ENCODE measurements around the gene AJAP1. TPM values are rescaled to one million over a fixed set of nuclear protein-coding genes. Genes with fewer than 3 reads are reported as not detected.
A peak's percentile ranks its signal among the peaks of the same experiment; 100 is the strongest.

Gene AJAP1
- total and polyA plus RNA-seq, 12 donors: 0.07 to 2.2 (median 0.44) TPM

DNA sequence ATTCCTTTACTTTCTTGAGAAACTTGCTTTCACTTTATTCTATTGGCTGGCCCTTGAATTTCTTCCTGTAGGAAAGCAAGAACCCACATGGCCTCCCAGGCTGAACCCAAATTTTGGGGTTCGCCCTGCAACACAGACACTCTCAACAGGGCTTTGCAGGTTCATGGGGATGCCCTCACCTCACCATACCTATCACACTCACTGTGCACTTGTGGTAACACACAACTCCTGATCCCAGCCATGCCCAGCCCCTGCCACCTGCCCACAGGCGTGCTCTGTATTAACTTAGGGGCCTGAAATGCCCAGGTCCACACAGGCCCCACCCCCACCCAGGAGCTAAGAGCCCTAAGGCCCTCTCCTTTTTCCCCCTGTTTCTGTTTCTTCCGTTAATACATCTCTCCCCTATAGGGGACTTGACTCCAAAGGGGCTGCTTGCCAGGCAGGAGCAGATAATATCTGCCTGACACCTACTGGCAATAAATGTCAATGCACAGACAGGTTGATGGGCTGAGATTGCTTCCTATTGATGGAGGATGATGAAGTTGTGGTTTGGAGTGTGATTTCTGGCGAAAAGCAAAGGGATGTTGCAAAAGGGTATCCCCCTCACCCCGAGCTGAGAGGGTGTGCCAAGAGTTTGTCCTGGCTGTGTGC, 171.5 kb downstream of the AJAP1 start:
- no peak overlapping the region for H3K27ac ChIP-seq
- no peaks in the 10 kb centered on the region for H3K4me1 ChIP-seq (replicated peaks in 1 of 2)
- intact Hi-C loops (cut with DNase I): no loop called here
- TF ChIP-seq, protein P1, sequence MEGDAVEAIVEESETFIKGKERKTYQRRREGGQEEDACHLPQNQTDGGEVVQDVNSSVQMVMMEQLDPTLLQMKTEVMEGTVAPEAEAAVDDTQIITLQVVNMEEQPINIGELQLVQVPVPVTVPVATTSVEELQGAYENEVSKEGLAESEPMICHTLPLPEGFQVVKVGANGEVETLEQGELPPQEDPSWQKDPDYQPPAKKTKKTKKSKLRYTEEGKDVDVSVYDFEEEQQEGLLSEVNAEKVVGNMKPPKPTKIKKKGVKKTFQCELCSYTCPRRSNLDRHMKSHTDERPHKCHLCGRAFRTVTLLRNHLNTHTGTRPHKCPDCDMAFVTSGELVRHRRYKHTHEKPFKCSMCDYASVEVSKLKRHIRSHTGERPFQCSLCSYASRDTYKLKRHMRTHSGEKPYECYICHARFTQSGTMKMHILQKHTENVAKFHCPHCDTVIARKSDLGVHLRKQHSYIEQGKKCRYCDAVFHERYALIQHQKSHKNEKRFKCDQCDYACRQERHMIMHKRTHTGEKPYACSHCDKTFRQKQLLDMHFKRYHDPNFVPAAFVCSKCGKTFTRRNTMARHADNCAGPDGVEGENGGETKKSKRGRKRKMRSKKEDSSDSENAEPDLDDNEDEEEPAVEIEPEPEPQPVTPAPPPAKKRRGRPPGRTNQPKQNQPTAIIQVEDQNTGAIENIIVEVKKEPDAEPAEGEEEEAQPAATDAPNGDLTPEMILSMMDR (IDR thresholded peaks at IDR 0.05): peak in 5 of 6 experiments; percentile 21 to 34 (median 26)
- TF ChIP-seq POLR2A (IDR thresholded peaks at IDR 0.05): no peak
- no peaks in the 10 kb centered on the region for H3K27me3 ChIP-seq
- H3K4me3 ChIP-seq: no peak overlapping the region
- no peak for DNase-seq
- no peaks in the 10 kb centered on the region for H3K9me3 ChIP-seq (replicated peaks in 1 of 3)
- 51 to 59% (median 54%) methylated on average over 5 of the region's 5 CpGs for WGBS, 4 donors
- H3K36me3 ChIP-seq (replicated peaks in 1 of 2): no peaks in the 10 kb centered on the region

DNA sequence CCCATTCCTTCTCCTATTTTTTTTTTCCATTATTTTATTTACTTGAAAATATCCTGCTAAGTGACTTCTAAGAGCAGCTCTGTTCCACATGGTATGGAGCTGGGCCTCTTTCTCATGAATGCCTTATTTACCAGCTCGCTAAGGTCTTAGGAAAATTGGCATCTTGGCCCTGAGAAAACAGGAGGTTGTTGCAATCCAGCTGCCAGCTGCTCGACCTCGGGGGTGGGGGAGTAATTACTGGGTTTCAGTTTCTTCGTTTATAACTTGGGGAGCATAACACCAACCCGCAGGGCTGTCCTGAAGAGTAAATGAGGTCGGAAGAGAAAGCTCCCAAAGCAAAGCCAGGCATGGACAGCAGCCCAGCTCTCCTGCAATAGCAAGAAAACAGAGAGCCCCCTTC, 176.3 kb downstream of the AJAP1 start:
- H3K27ac ChIP-seq: no peak overlapping the region
- DNase-seq: no peak

GRCh38 chr1:4836574-4836973, 182.2 kb downstream of the AJAP1 start:
- no peaks in the 10 kb centered on the region for H3K4me1 ChIP-seq (replicated peaks in 1 of 2)
- H3K27ac ChIP-seq: no peak overlapping the region
- H3K4me3 ChIP-seq: no peak overlapping the region
- H3K9me3 ChIP-seq (replicated peaks in 1 of 3): no peaks in the 10 kb centered on the region
- intact Hi-C loops (cut with DNase I): no loop called here
- no peak for TF ChIP-seq POLR2A (IDR thresholded peaks at IDR 0.05)
- TF ChIP-seq, protein P1 (IDR thresholded peaks at IDR 0.05): no peak
- DNase-seq: peak in 5 of 7 donors; percentile 31 to 57 (median 35)
- no peaks in the 10 kb centered on the region for H3K27me3 ChIP-seq
- 19 to 28% (median 22%) methylated on average over 2 of the region's 2 CpGs for WGBS, 4 donors
- H3K36me3 ChIP-seq (replicated peaks in 1 of 2): no peaks in the 10 kb centered on the region

More for the DNA sequence above, 176.3 kb downstream of the AJAP1 start:
- H3K4me3 ChIP-seq: no peak overlapping the region
- TF ChIP-seq, protein P1 (IDR thresholded peaks at IDR 0.05): no peak
- TF ChIP-seq POLR2A (IDR thresholded peaks at IDR 0.05): no peak
- no peaks in the 10 kb centered on the region for H3K4me1 ChIP-seq (replicated peaks in 1 of 2)
- intact Hi-C loops (cut with DNase I): no loop called here
- no peaks in the 10 kb centered on the region for H3K27me3 ChIP-seq
- no peaks in the 10 kb centered on the region for H3K9me3 ChIP-seq (replicated peaks in 1 of 3)
- H3K36me3 ChIP-seq (replicated peaks in 1 of 2): no peaks in the 10 kb centered on the region
- WGBS, 4 donors: 49 to 52% (median 50%) methylated on average over 6 of the region's 6 CpGs

DNA sequence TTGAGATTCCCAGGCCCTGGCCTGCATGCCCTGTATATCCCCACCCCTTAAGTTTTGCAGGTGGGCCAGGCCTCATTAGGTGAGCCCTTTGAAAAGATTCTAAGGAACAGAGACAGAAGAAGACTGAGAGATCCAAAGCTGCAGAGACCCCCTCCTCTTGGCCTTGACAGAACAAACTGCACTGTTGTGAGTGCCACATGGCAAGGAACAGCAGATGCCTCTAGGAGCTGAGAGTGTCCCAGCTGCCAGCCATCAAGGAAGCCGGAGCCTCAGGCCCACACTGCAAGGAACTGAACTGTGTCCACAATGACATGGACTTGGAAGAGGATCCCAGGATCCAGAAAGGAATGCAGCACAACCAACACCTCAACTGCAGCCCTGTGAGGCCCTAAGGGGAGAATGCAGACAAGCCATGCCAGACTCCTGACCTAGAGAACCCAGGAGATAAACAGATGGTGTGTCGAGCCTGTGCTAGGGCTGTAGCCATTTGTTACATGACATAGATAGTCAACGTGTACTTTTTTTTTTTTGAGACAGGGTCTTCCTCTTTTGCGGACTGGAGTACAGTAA, 182.7 kb downstream of the AJAP1 start:
- Histone ChIP-seq H3K4me1 (replicated peaks in 1 of 2) (no peaks in the 10 kb centered on the region), H3K27ac (no peak overlapping the region), H3K36me3 (replicated peaks in 1 of 2) (no peaks in the 10 kb centered on the region), H3K9me3 (replicated peaks in 1 of 3) (no peaks in the 10 kb centered on the region), H3K4me3 (no peak overlapping the region), H3K27me3 (no peaks in the 10 kb centered on the region)
- DNase-seq: no peak
- intact Hi-C loops (cut with DNase I): no loop called here
- TF ChIP-seq, protein P1 (IDR thresholded peaks at IDR 0.05): no peak
- no peak for TF ChIP-seq POLR2A (IDR thresholded peaks at IDR 0.05)
- 53 to 65% (median 58%) methylated on average over 3 to 4 of the region's 4 CpGs for WGBS, 4 donors
